CD4-positive, alpha-beta T cell treated with Interleukin-2 at 100 ng/mL for 4 hours (primary cell): Measurements from ENCODE around the gene PLCD1.
"Not testable (repeated sequence)": the region's sequence is repeated elsewhere in the genome, so short reads cannot be mapped to it uniquely, and the experiment has no call there.

Experiments used
- DNase-seq: peaks from one replicate; pipeline ENCODE4 v3.0.0-alpha.2; 2020; ENCODE audit warnings: low spot score

The PLCD1 gene

DNA sequence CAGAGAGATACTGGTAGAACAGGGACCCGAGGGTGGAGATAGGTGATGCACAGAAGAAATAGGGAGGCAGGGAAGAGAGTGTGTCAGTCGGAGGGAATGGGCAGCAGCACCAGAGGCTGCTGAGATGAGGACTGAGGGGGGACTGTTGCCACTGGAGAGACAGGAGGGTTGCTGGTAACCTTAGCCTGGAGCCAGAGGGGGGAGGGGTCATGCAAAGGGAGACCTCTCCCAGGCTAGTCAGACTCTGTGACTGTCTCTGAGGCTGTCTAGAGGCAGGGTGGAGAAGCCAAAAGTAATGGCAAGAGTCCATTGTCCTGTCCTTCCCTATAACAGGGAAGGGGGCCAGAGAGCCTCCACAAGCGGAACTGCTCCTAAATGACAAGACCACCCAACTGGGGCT, 7.5 kb upstream of the PLCD1 start:
- no peak for DNase-seq

DNA sequence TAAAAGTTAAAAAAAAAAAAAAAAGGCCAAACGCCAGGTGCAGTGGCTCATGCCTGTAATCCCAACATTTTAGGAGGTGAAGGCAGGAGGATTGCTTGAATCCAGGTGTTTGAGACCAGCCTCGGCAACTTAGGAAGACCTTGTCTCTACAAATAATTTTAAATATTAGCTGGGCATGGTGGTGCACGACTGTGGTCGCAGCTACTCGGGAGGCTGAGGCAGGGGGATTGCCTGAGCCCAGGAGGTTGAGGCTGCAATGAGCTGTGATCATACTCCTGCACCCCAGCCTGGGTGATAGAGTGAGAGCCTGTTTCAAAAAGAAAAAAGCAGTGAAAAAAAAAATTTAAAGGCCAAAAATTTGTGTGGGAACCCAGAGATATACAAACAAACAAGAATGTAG, 6.8 kb upstream of the PLCD1 start:
- no peak for DNase-seq

GRCh38 chr3:38034335-38034734, 4.9 kb upstream of the PLCD1 start:
- not testable (repeated sequence) for DNase-seq

DNA sequence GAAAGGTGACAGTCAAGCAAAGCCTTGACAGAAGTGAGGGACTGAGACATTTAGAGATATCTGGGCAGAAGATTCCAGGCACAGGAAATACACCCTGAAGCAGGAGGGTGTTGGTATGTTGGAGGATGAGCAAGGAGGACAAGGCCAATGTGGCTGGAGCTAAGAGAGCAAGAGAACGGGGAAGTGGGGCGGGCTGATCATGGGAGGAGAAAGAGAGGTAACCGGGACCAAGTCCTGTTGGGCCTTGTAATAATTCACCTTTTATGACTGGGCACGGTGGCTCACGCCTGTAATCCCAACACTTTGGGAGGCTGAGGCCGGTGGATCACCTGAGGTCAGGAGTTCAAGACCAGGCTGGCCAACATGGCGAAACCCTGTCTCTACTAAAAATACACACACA, 4.1 kb upstream of the PLCD1 start:
- DNase-seq = not testable (repeated sequence)

DNA sequence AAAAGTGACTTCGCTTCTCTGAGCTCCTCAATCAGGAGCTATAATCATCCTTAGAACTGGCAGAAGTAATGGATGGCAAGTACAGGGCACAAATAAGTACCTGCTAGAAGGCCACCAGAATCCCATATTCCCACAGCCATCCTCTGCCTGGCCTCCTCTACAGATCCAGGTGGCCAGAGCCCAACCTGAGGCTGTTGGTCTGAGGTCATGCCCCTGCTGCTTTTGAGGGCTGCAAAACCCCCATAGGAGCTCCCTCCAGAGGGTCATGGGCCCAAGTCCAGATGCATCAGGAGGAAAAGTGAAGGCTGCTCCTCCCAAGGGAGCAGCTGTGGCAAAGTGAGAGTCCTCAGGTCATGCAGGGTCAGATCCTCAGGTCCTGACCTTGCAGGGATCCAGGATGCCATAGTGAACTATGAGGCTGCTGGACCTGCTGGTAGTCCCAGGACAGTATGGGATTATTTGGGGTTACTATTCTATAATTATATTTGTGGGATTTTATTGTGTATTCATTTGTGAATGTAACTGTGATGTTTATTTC, 3.0 kb upstream of the PLCD1 start:
- no peak for DNase-seq

- peak; percentile 84 for DNase-seq
These were observed 1.9 kb upstream of the PLCD1 start for GRCh38 chr3:38031022-38031994.

DNA sequence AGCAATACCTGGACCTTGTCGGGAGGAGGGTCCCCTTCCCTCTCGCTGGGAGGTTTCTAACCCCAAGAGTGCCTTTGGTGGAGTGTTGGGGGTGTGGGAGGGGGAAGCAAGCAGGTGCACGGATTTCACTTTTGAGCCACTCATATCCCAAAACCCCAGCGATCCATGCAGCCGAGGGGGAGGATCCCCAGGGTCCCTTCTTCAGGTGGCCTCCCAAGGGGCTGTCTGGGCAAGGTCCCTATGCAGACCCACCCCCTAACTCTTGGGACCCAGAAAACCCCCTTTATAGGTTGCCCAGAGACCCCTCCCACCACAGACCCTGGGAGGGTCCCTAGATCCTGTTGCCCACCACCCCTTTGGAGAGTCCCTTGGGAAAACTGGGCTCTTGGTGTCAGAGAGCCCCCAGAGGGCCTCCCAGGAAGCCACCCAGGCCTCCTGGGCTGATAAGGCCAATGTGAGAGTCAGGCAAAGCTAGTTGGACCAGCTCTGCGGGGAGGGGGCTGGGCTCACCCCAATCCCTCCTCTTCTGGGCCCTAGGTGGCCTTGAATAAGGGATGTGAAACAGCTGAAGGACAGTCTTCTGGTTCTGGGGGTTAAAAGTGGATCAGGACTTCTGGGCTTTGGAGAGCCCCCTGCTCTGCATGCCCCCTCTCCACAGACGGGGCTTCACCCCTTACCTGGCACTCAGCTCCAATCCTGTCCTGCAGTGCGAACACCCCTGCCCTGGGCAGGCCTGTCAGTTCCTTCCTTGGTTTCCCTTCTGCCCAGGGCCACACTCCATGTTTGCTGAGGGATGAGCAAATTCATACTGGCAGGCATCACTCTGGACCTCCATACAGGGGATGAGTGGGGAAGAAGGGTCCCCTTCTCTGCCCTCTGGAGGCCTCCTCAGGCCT, 932 bp upstream of the PLCD1 start:
- no peak for DNase-seq

GRCh38 chr3:38028621-38029361, 651 bp downstream of the PLCD1 start:
- DNase-seq = no peak

DNA sequence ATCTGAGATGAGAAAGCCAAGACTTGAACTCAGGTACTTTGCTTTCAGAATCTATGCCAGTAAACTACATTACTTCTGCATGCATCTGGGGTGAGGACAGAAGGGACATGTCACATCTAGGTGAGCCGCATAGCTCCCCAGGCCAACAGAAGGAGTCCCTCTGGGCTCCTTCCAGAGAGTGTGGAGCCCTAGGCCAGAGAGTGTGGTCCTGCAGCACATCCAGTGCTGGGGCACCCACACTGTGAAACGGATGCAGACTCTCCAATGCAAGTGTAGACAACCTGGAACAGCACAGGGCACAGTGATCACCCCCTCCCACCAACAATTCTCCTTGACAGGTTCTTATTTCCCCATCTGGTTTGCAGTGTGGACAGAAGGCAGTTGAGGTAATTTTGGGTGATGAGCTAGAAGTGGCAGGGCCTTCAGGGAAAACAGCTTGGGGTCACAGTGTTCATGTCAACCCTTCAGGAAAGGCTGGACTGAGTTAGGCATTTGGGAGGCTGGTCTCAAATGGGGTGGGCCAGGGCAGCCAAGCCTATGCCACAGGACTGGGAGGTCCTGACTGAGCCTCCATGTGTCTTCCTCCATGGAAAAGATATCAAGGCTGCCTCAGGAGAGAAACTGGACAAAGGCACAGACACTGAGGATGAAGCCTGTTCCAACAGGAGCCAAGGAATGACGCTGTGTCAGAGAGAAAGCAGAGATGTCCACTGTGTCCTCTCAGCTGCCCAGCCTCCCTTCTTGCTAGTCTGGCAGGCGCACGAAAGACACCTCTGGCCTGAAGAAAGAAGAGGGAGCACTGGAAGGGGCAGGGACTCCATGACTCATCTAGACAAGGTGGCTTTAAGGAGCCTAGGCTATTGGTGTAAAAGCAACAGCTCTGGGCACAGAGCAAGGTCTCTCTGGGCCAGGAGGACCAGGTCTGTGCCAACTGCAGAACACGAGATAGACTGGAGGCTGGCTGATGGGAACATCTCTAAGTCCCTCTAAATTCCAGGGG, 1.7 kb downstream of the PLCD1 start:
- DNase-seq = no peak

DNA sequence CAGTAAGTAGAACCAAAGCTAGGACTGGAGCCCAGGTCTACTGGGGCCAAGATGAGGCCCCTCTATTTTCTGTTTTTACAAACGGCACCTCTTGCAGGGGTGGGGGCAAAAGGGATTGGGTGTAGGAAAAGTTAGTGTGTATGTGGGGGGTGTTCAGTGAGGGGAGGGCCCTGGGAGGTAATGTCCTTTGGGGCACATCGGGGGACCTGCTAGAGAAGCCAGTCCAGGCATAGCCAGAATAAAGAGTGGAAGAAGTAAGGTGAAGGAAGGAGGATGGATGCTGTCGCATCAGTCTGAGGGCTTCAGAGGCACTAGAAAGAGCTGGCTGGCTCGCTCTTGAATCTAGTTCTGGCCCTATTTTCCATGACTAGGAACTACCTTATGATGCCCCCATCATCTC, 2.6 kb downstream of the PLCD1 start:
- no peak for DNase-seq

- DNase-seq = peak; percentile 44
These were observed 6.3 kb downstream of the PLCD1 start for GRCh38 chr3:38022896-38023709.

DNA sequence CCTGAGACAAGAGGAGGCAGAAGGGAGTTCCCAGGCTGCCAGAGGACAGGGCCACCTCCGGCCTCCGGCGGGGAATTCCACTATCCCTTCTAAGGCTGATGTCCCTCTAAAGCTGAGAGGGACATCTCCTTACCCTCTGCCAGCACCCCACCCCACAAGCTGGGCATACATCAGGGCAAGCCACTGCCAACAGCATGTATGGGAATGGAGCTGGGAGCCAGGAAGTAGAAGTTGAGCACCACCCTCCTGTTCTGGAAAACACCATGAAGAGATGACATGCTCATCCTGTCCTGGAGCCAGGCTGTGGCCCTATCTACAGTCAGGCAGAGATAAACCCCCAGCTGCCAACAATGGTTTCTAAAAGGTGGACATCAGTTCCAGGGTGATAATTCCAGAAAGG, 7.1 kb downstream of the PLCD1 start:
- DNase-seq = no peak

DNA sequence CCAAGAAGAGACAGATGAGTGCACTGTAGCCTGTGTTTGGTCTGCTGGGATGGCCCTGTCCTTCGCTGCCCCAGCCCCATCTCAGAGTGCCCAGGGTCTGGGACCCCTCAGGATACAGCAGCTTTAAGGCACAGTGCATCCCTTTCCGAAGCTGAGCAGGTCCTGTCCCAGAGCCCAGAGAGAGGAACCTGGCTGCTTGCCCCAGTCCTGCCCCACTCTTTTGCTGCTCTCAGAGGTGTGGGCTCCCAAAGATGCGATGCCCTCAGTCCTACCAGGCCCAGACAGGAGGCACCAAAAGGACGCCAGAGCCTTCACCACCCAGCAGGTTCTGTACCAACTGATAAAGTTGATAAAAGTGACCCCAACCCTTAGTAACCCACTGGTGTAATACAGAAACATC, 8.2 kb downstream of the PLCD1 start:
- DNase-seq = no peak

DNA sequence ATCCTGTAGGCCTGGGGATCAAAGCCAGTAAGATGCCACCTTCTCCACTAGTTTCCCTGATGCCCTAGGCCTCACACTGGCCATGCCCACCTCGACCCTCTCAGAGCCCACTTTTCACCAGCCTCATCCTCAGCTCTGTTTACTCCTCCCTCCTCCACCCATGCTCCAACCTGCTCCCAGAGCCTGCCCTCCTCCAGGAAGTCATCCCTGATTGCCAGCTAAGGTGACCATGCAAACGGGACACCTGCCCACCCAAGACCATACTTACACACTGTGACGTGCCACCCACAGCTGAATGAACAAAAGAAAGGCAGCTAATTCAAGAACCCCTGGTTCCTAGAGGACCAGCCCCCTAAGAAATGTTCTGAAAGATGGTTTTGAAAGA, 9.1 kb downstream of the PLCD1 start:
- no peak for DNase-seq

GRCh38 chr3:38019658-38020341, 9.6 kb downstream of the PLCD1 start:
- DNase-seq = no peak

- DNase-seq = no peak
These were observed 10.9 kb downstream of the PLCD1 start for GRCh38 chr3:38018296-38019266.

GRCh38 chr3:38017445-38018295, 11.8 kb downstream of the PLCD1 start:
- DNase-seq = no peak
